ENCODE results near the gene PTPRR. TPM values are rescaled to one million over a fixed set of nuclear protein-coding genes. Genes with fewer than 3 reads are reported as not detected.

The PTPRR gene
- total RNA-seq, 1 donor from 2014 or later: 1.1 TPM

DNA sequence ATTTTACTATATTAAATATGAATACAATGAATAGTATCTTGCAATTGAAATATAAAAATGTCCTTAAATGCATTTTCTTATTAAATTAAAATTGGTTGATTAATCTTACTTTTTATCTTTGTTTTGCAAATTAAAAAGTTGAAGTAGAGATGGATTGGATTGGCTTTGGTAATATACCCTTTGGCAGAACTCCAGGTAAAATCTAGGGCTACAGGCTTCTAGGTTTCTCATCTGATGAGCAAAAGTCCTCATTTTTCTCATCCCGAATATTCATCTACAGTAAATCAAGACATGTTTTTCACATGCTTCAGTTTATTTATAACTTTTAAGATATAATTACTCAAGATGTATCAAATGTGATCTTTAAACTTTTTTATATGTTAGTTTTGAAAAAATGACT is 2.2 kb downstream of the PTPRR start:
- no peak for DNase-seq (ENCODE audit: extremely low read depth, low read depth, low spot score)

GRCh38 chr12:70910666-70911065 is 9.9 kb downstream of the PTPRR start:
- no peak for DNase-seq (ENCODE audit: extremely low read depth, low read depth, low spot score)

DNA sequence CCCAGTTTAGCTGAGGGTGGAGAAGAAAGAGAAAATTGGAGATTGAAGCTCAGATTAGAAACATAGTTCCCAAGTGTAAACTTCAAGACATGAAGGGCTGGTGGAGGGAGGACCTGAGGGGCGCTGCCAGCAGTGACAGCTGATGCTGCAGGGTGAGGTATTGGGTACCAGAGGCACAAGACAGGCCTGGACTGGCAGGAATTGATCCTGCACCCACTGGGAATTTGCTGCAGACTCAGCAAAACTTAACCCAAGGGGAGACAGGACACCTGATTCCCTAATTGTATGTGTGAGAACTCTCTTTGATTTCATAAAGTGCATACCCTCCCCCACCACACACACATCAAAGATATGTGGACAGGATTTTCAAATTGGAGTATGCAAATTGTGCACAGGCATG is 11.6 kb downstream of the PTPRR start:
- no peak for DNase-seq (ENCODE audit: extremely low read depth, low read depth, low spot score)

DNA sequence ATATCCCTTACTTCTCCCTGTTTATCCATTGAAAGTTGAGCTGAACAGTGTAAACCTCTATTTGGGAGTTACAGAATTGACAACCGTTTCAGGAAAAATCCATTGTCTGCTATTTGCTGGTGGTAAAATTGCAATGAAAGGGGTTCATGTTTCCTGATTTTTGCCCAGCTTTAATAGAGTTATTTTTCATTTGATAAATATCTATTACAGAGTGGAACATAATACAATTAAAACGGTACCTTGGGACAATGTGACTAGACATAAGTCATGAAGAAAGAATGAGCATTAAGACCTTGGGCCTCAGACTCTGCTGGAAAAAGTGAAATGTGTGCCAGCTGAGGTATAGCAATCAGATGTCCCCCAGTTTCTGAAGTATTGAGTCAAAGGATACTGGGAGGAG is 13.1 kb downstream of the PTPRR start:
- DNase-seq (ENCODE audit: extremely low read depth, low read depth, low spot score): no peak

- DNase-seq (ENCODE audit: extremely low read depth, low read depth, low spot score): no peak
These were observed 24.6 kb downstream of the PTPRR start for GRCh38 chr12:70895956-70896355.

DNA sequence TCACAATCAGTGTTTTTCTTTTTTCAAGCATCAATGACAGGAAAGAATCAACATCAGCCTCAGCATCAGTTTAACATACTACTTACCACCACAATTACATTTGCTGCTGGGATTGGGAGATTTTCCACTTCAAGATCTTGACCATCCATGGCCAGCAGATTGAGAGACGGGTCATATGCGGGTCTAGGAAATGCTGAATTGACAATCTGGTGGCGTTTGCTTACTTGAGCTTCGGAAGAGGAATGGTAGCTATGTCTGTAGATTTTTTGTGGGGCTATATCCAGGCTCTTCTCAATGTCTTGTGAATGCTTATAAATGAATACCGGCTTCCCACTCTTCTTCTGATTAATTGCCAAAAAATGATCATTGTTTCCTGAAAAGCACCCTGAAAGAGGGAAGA is 27.9 kb downstream of the PTPRR start:
- no peak for DNase-seq (ENCODE audit: extremely low read depth, low read depth, low spot score)

GRCh38 chr12:70890895-70891832 is 29.4 kb downstream of the PTPRR start:
- no peak for DNase-seq (ENCODE audit: extremely low read depth, low read depth, low spot score)

- DNase-seq (ENCODE audit: extremely low read depth, low read depth, low spot score): no peak
These were observed 34.6 kb downstream of the PTPRR start for GRCh38 chr12:70885956-70886355.

DNA sequence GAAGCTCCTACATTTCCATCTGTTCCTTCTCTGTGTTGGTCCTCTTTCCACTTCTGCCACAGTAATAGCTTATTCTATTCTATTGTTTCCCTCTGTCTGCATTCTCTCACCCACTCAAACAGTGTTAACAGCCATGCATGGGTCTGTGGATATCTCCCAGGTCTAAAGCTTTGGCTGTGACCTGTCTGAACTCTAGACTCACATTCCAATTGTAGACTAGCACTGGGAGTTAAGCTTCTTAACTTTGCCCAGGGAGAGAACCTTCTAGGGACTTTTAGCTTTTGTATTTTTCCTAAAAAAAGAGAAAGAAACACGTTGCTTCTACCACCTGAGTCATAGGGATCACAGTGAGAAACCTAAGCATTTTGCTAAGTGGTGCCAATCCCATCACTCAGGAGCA is 36.7 kb downstream of the PTPRR start:
- no peak for DNase-seq (ENCODE audit: extremely low read depth, low read depth, low spot score)

DNA sequence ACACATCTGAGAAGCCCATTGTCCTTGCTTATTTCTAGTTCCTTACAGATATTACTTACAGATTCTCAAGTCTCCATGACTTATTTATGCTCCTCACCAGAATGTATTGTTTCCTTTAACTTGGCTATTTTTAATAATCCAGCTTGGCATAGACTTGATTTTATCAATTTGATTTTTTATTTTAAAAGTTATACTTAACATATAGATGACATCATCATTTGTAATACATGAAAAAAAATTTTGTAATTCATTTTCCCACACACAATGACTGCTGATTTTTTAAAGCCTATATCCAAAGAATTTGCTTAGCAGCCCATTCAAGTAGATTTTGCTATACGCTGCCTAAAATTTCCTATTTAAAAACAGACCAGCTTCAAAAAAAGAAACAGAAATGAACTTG is 39.8 kb downstream of the PTPRR start:
- no peak for DNase-seq (ENCODE audit: extremely low read depth, low read depth, low spot score)

GRCh38 chr12:70876952-70877351 is 43.6 kb downstream of the PTPRR start:
- no peak for DNase-seq (ENCODE audit: extremely low read depth, low read depth, low spot score)

GRCh38 chr12:70875628-70876027 is 44.9 kb downstream of the PTPRR start:
- no peak for DNase-seq (ENCODE audit: extremely low read depth, low read depth, low spot score)

GRCh38 chr12:70854881-70855568 is 65.5 kb downstream of the PTPRR start:
- DNase-seq (ENCODE audit: extremely low read depth, low read depth, low spot score): no peak

DNA sequence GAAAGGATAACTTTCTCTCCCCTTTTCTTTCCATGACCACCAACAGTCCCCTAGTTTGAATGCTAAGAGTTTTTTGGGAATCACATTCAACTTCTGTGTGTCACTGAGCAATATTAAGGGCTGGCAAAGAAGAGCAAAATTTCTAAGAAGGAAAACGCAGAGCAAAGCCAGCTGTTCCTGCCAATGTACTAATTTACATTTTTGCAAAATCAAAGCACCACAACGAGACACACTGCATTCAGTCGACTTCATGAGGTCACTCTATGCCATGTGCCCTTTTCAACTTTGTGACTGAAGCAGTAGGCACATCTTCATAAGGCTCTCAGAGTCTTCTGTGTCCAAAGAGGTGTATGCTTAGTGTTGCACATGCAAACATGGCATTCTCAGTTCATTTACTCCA is 66.4 kb downstream of the PTPRR start:
- DNase-seq (ENCODE audit: extremely low read depth, low read depth, low spot score): no peak

GRCh38 chr12:70853326-70853725 is 67.2 kb downstream of the PTPRR start:
- DNase-seq (ENCODE audit: extremely low read depth, low read depth, low spot score): no peak

- no peak for DNase-seq (ENCODE audit: extremely low read depth, low read depth, low spot score)
These were observed 68.0 kb downstream of the PTPRR start for GRCh38 chr12:70852416-70853150.

- DNase-seq (ENCODE audit: extremely low read depth, low read depth, low spot score): no peak
These were observed 71.1 kb downstream of the PTPRR start for GRCh38 chr12:70849265-70849960.

DNA sequence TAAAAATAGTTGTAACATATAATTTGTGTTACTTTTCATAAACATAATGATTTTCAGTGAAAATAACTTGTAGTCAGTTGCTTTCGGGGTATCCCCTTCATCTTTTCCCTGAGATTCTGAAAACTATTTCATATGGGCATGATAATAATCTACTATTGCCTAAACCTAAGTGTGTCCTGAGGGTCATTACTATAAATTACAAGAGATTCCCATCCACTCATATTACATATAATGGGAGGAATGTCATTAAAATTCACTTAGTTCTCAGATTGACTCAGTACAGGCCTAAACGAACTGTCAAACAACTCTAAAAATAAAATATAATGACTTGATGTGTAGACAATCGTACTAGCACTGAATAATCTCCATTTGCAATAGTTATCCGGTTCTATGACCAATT is 72.7 kb downstream of the PTPRR start:
- DNase-seq (ENCODE audit: extremely low read depth, low read depth, low spot score): no peak

GRCh38 chr12:70845268-70845667 is 75.3 kb downstream of the PTPRR start:
- no peak for DNase-seq (ENCODE audit: extremely low read depth, low read depth, low spot score)

DNA sequence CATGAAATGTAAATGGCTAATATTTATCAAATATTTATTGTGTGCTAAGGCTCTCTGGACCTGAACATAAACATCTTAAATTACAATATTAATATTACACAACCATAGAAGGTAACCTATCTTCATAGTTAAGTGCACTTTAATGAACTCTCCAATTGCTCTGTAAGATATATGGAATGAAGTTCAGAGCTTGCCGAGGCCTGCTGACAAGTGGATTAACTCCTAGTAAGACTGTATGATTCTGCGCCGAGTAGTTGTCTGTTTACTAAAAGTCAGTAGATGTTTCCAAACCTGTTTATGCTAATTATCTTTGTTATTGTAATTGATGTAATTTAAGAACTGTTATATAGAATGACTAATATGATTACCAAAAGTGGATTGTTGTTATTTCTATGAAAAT is 77.2 kb downstream of the PTPRR start:
- no peak for DNase-seq (ENCODE audit: extremely low read depth, low read depth, low spot score)

- no peak for DNase-seq (ENCODE audit: extremely low read depth, low read depth, low spot score)
These were observed 77.6 kb downstream of the PTPRR start for GRCh38 chr12:70842942-70843341.
